Superior temporal gyrus (tissue), 1 donor: ENCODE results near the gene CAPNS1.
"Not testable (repeated sequence)": the region's sequence is repeated elsewhere in the genome, so short reads cannot be mapped to it uniquely, and the experiment has no call there.

Source experiments
- DNase-seq: peaks from one replicate; pipeline ENCODE4 v3.0.0-alpha.2; 2016; ENCODE audit errors: extremely low spot score

Gene CAPNS1

GRCh38 chr19:36151144-36152018 lies 11.5 kb downstream of the CAPNS1 start:
- peak; percentile 4 for DNase-seq

DNA sequence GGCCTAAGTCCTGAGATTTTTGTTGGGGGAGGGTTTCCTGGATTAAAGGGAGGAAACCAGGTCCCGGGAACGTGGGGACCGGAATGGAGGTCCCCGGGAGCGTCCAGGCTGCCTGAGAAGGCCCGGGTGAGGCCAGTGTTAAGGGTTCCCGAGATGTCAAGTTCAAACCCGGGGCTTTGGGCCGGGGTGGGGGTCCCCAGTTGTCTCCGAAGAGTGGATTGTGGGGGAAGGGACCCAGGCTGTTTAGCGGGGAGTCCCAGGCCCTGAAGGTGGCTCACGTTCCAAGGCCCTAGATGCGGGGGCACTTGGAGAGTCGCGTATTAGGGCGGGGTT lies 12.1 kb downstream of the CAPNS1 start:
- no peak for DNase-seq

- peak; percentile 38 for DNase-seq
Measured at GRCh38 chr19:36152352-36153091, 12.7 kb downstream of the CAPNS1 start, which contains the start of gene COX7A1. TSS of gene COX7A1 (minus strand) at chr19:36152447. CDS start at chr19:36152407, 40 bp downstream.

GRCh38 chr19:36153126-36153525 lies 13.3 kb downstream of the CAPNS1 start:
- no peak for DNase-seq

GRCh38 chr19:36160821-36161596 lies 21.1 kb downstream of the CAPNS1 start:
- peak; percentile 2 for DNase-seq

DNA sequence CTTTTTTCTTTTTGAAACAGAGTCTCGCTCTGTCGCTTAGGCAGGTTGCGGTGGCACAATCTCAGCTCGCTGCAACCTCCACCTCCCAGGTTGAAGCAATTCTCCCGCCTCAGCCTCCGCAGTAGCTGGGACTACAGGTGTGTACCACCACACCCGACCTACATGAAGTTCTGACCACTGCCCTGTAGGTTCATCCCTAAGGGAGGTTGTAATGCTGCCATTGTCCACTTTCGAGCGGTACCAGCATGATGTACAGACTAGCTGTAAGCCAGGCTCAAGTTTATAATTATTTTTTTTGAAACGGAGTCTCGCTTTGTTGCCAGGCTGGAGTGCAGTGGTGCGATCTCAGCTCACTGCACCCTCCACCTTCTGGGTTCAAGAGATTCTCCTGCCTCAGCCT lies 23.9 kb downstream of the CAPNS1 start:
- no peak for DNase-seq

GRCh38 chr19:36169084-36169760 lies 29.4 kb downstream of the CAPNS1 start:
- DNase-seq: no peak

GRCh38 chr19:36172852-36173251 lies 33.0 kb downstream of the CAPNS1 start:
- no peak for DNase-seq

GRCh38 chr19:36173846-36174245 lies 34.0 kb downstream of the CAPNS1 start:
- not testable (repeated sequence) for DNase-seq

GRCh38 chr19:36179077-36179476 lies 39.2 kb downstream of the CAPNS1 start:
- not testable (repeated sequence) for DNase-seq

- DNase-seq: no peak
Measured at GRCh38 chr19:36182612-36183244, 42.9 kb downstream of the CAPNS1 start.

DNA sequence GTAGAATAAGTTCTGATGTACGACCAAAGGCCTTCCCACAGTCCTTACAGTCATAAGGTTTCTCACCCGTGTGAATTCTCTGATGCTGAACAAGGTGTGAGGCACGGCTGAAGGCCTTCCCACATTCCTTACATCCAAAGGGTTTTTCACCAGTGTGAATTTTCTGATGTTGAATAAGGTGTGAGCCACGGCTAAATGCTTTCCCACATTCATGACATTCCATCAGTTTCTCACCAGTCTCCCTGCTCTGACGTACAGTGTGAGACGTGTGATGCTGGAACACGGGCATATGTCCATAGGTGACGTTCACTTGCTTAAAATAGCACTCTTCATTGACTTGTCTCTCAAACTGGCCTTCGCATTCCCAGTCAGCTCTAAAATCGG lies 43.4 kb downstream of the CAPNS1 start:
- DNase-seq: no peak

- DNase-seq: not testable (repeated sequence)
Measured at GRCh38 chr19:36186722-36187121, 46.9 kb downstream of the CAPNS1 start.

GRCh38 chr19:36196249-36196648 lies 56.4 kb downstream of the CAPNS1 start:
- DNase-seq: no peak

GRCh38 chr19:36198119-36198518 lies 58.3 kb downstream of the CAPNS1 start:
- peak; percentile 96 for DNase-seq
